Panc1 (cell line): ENCODE data around the gene GRAMD4. TPM values are rescaled to one million over a fixed set of nuclear protein-coding genes. Genes with fewer than 3 reads are reported as not detected.

Experiments
- ATAC-seq: fragments of 200-7000 bp; cut with Tn5 transposase; 2 replicates; pipeline ENCODE4 v1.9.1; 2020; ENCODE audit warnings: mild to moderate bottlenecking, moderate library complexity
- BruUV-seq: library from RNA; stranded (reverse); fragments of 400-500 nt; replicated peaks from 2 replicates; lab custom pipeline; 2021; lab: Mats Ljungman, UMichigan
- CTCF ChIA-PET: fragments of 300-600 bp; sonication (Branson Sonifier 250); formaldehyde crosslinking; loops from one replicate; lab custom pipeline; 2022; ENCODE audit warnings: antibody characterized with exemption; lab: Charles Lee
- POLR2A ChIA-PET: fragments of 300-600 bp; sonication (Branson Sonifier 250); formaldehyde crosslinking; loops from one replicate; lab custom pipeline; 2022; ENCODE audit warnings: antibody characterized with exemption; lab: Charles Lee
- DNase-seq: peaks from one replicate; pipeline ENCODE4 v3.0.0-alpha.2; 2010; ENCODE audit warnings: low read depth, low spot score
- H3K27ac ChIP-seq: 2 replicates; pipeline ENCODE4 v1.5.1; 2011; ENCODE audit warnings: mild to moderate bottlenecking, low read length, inconsistent platforms
- H3K27me3 ChIP-seq: fragments of 200-500 bp; sonication (Bioruptor generic); 2 replicates; pipeline ENCODE4 v1.6.0; 2014; ENCODE audit warnings: low read length, inconsistent platforms; ENCODE audit not compliant: control insufficient read depth, insufficient read depth
- H3K36me3 ChIP-seq: fragments of 200-500 bp; sonication (Bioruptor generic); 2 replicates; pipeline ENCODE4 v1.5.1; 2014; ENCODE audit warnings: inconsistent platforms, mild to moderate bottlenecking, low read length, moderate library complexity; ENCODE audit not compliant: control insufficient read depth, insufficient read depth
- H3K4me1 ChIP-seq: 2 replicates; pipeline ENCODE4 v1.5.1; 2011; ENCODE audit warnings: inconsistent platforms, mild to moderate bottlenecking, low read length, moderate library complexity; ENCODE audit not compliant: control insufficient read depth, insufficient read depth
- H3K4me3 ChIP-seq, 2 experiments: 2 replicates each; pipeline ENCODE4 v1.5.1; 2011 to 2012; ENCODE audit warnings: low read depth in 2 of 2, low read length in 2 of 2, mild to moderate bottlenecking in 2 of 2, inconsistent platforms in 1 of 2, moderate library complexity in 1 of 2
- H3K9me3 ChIP-seq: fragments of 200-500 bp; sonication (Bioruptor generic); 2 replicates; pipeline ENCODE4 v1.5.1; 2014; ENCODE audit warnings: low read depth, mild to moderate bottlenecking, inconsistent platforms, low read length, moderate library complexity; ENCODE audit not compliant: control insufficient read depth, insufficient read depth
- CTCF ChIP-seq: fragments of 450-650 bp; IDR thresholded peaks from 2 replicates; pipeline ENCODE4 v1.5.1; 2017; ENCODE audit warnings: mild to moderate bottlenecking
- POLR2AphosphoS5 ChIP-seq: IDR thresholded peaks from 2 replicates; pipeline ENCODE4 v1.6.1; 2012; ENCODE audit warnings: mild to moderate bottlenecking, low read depth, low read length, moderate library complexity
- REST ChIP-seq, 2 experiments: IDR thresholded peaks; 2 replicates each; pipeline ENCODE4 v1.6.1; 2011 to 2012; ENCODE audit warnings: low read depth in 2 of 2, control low read depth in 1 of 2, low read length in 1 of 2, mild to moderate bottlenecking in 1 of 2, moderate library complexity in 1 of 2; ENCODE audit not compliant: insufficient read depth in 1 of 2
- SIN3A ChIP-seq: IDR thresholded peaks from 2 replicates; pipeline ENCODE4 v1.6.1; 2012; ENCODE audit warnings: low read depth, mild to moderate bottlenecking, low read length, moderate library complexity, borderline replicate concordance; ENCODE audit not compliant: insufficient read depth
- TCF7L2 ChIP-seq: IDR thresholded peaks from 2 replicates; pipeline ENCODE4 v1.6.1; 2011; ENCODE audit warnings: mild to moderate bottlenecking, low read depth, low read length, inconsistent platforms
- in situ Hi-C: cut with HindIII; loops from 2 replicates; pipeline ENCODE4 v1.10.0; 2016; ENCODE audit warnings: low sequenced_read_pairs, low pct_unique_long_range_greater_than_20kb
- intact Hi-C: fragments of 100-400 bp; cut with micrococcal nuclease; formaldehyde crosslinking; loops from one replicate; pipeline ENCODE4 v1.10.0; 2022; ENCODE audit not compliant: unreplicated experiment
- total RNA-seq: library from RNA; stranded (reverse); gene quantifications from one replicate; pipeline ENCODE4 v1.2.1, GENCODE V29; 2021; ENCODE audit not compliant: unreplicated experiment

Gene GRAMD4
- total RNA-seq, 1 experiment from 2014 or later: 30.8 TPM

- DNase-seq: no peak
- intact Hi-C loops: no loop called here
- ATAC-seq: no peak
- H3K9me3 ChIP-seq: no peaks in the 10 kb centered on the region
- H3K4me3 ChIP-seq: no peak overlapping the region
- BruUV-seq: no TSS peak
- H3K27me3 ChIP-seq: no peaks in the 10 kb centered on the region
- no peaks in the 10 kb centered on the region for H3K36me3 ChIP-seq
- TF ChIP-seq TCF7L2 (no peak), REST (IDR thresholded peaks at IDR 0.05; ENCODE audit: insufficient read depth in 1 of 2, low read depth in 2 of 2, low read length in 1 of 2) (no peak), CTCF (no peak), SIN3A (no peak), POLR2AphosphoS5 (no peak)
- H3K4me1 ChIP-seq: no peaks in the 10 kb centered on the region
- ChIA-PET POLR2A (no interaction called here), CTCF (no interaction called here)
- H3K27ac ChIP-seq: no peak overlapping the region
- in situ Hi-C loops: no loop called here
Measured at GRCh38 chr22:46605117-46605516, 15.1 kb upstream of the GRAMD4 start.

GRCh38 chr22:46606886-46607285, 13.3 kb upstream of the GRAMD4 start:
- H3K4me3 ChIP-seq: no peak overlapping the region
- ChIA-PET CTCF (interaction anchor here (0.6 kb wide), 1 partner anchor 10 kb away, joined by 3 read pairs; no protein-coding TSS in a partner anchor), POLR2A (no interaction called here)
- no peaks in the 10 kb centered on the region for H3K27me3 ChIP-seq
- H3K4me1 ChIP-seq: no peaks in the 10 kb centered on the region
- BruUV-seq: no TSS peak
- H3K27ac ChIP-seq: no peak overlapping the region
- ATAC-seq: no peak
- DNase-seq: no peak
- no peak for TF ChIP-seq SIN3A
- no peak for TF ChIP-seq POLR2AphosphoS5
- TF ChIP-seq TCF7L2: no peak
- TF ChIP-seq REST (IDR thresholded peaks at IDR 0.05; ENCODE audit: insufficient read depth in 1 of 2, low read depth in 2 of 2, low read length in 1 of 2): no peak
- no peak for TF ChIP-seq CTCF
- H3K36me3 ChIP-seq: no peaks in the 10 kb centered on the region
- no peaks in the 10 kb centered on the region for H3K9me3 ChIP-seq
- in situ Hi-C loops: no loop called here
- intact Hi-C loops: no loop called here
